ENCODE results near the gene SLC29A1. TPM values are rescaled to one million over a fixed set of nuclear protein-coding genes. Genes with fewer than 3 reads are reported as not detected.

SLC29A1 gene
- total and polyA plus RNA-seq, 9 of the 15 experiments (the other 6 are each of a cell fraction or from before 2014, with no cell fraction given): 18.9 to 170 (median 57.7) TPM

DNA sequence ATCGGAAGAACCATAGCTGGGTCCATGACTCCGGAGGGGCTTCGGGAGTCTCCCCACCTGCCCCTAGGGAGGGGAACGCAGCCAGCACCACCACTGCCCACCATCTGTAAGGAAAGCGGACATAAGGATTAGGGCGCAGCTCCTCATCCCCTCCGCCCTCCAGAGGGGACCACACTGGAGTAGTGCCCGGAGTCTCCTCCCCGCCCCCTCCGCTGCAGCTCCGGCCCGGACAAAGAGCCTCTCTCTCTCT is 33.3 kb downstream of the SLC29A1 start (continued):
- no peak for TF ChIP-seq NUFIP1 (IDR thresholded peaks at IDR 0.05; ENCODE audit: partially characterized antibody)
- TF ChIP-seq, protein P1, sequence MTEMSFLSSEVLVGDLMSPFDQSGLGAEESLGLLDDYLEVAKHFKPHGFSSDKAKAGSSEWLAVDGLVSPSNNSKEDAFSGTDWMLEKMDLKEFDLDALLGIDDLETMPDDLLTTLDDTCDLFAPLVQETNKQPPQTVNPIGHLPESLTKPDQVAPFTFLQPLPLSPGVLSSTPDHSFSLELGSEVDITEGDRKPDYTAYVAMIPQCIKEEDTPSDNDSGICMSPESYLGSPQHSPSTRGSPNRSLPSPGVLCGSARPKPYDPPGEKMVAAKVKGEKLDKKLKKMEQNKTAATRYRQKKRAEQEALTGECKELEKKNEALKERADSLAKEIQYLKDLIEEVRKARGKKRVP (CRISPR knock-in tag; IDR thresholded peaks at IDR 0.05): no peak
- TF ChIP-seq NFRKB (IDR thresholded peaks at IDR 0.05; ENCODE audit: low read depth): no peak
- TF ChIP-seq, protein P2, sequence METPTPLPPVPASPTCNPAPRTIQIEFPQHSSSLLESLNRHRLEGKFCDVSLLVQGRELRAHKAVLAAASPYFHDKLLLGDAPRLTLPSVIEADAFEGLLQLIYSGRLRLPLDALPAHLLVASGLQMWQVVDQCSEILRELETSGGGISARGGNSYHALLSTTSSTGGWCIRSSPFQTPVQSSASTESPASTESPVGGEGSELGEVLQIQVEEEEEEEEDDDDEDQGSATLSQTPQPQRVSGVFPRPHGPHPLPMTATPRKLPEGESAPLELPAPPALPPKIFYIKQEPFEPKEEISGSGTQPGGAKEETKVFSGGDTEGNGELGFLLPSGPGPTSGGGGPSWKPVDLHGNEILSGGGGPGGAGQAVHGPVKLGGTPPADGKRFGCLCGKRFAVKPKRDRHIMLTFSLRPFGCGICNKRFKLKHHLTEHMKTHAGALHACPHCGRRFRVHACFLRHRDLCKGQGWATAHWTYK (CRISPR knock-in tag; IDR thresholded peaks at IDR 0.05): no peak
- TF ChIP-seq, protein P3, sequence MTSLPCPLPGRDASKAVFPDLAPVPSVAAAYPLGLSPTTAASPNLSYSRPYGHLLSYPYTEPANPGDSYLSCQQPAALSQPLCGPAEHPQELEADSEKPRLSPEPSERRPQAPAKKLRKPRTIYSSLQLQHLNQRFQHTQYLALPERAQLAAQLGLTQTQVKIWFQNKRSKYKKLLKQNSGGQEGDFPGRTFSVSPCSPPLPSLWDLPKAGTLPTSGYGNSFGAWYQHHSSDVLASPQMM (CRISPR knock-in tag; IDR thresholded peaks at IDR 0.05): no peak
- no peak for TF ChIP-seq ZKSCAN8 (CRISPR knock-in tag; IDR thresholded peaks at IDR 0.05)
- no peak for TF ChIP-seq NFXL1 (CRISPR knock-in tag; IDR thresholded peaks at IDR 0.05)
- no peak for TF ChIP-seq NCOA1 (IDR thresholded peaks at IDR 0.05; ENCODE audit: low read depth)
- TF ChIP-seq KDM1A (IDR thresholded peaks at IDR 0.05): no peak
- no peak for TF ChIP-seq TAF15 (IDR thresholded peaks at IDR 0.05; ENCODE audit: low read depth, low read length)
- peak; percentile 49; the same call in 1 of the 2 replicates for TF ChIP-seq SP1 (CRISPR knock-in tag; IDR thresholded peaks at IDR 0.05)
- TF ChIP-seq C11orf30 (IDR thresholded peaks at IDR 0.05; ENCODE audit: low read depth): no peak
- TF ChIP-seq CREM (IDR thresholded peaks at IDR 0.05; ENCODE audit: low read depth): no peak
- TF ChIP-seq, protein P4, sequence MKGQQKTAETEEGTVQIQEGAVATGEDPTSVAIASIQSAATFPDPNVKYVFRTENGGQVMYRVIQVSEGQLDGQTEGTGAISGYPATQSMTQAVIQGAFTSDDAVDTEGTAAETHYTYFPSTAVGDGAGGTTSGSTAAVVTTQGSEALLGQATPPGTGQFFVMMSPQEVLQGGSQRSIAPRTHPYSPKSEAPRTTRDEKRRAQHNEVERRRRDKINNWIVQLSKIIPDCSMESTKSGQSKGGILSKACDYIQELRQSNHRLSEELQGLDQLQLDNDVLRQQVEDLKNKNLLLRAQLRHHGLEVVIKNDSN (CRISPR knock-in tag; IDR thresholded peaks at IDR 0.05): no peak
- no peak for TF ChIP-seq ZNF134 (CRISPR knock-in tag; conservative IDR thresholded peaks at IDR 0.05)
- no peak for TF ChIP-seq ARHGAP35 (IDR thresholded peaks at IDR 0.05; ENCODE audit: partially characterized antibody)
- no peak for TF ChIP-seq GATAD2B (IDR thresholded peaks at IDR 0.05; ENCODE audit: borderline replicate concordance)
- no peak for TF ChIP-seq PHF8 (IDR thresholded peaks at IDR 0.05; ENCODE audit: borderline replicate concordance, low read length)
- TF ChIP-seq, protein P5, sequence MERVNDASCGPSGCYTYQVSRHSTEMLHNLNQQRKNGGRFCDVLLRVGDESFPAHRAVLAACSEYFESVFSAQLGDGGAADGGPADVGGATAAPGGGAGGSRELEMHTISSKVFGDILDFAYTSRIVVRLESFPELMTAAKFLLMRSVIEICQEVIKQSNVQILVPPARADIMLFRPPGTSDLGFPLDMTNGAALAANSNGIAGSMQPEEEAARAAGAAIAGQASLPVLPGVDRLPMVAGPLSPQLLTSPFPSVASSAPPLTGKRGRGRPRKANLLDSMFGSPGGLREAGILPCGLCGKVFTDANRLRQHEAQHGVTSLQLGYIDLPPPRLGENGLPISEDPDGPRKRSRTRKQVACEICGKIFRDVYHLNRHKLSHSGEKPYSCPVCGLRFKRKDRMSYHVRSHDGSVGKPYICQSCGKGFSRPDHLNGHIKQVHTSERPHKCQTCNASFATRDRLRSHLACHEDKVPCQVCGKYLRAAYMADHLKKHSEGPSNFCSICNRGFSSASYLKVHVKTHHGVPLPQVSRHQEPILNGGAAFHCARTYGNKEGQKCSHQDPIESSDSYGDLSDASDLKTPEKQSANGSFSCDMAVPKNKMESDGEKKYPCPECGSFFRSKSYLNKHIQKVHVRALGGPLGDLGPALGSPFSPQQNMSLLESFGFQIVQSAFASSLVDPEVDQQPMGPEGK (CRISPR knock-in tag; IDR thresholded peaks at IDR 0.05; ENCODE audit: borderline replicate concordance): no peak
- TF ChIP-seq, protein P6, sequence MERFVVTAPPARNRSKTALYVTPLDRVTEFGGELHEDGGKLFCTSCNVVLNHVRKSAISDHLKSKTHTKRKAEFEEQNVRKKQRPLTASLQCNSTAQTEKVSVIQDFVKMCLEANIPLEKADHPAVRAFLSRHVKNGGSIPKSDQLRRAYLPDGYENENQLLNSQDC (CRISPR knock-in tag; IDR thresholded peaks at IDR 0.05): no peak
- TF ChIP-seq KDM5B (IDR thresholded peaks at IDR 0.05; ENCODE audit: insufficient replicate concordance, low read depth, low read length): no peak
- no peak for TF ChIP-seq GTF2F1 (IDR thresholded peaks at IDR 0.05; ENCODE audit: low read depth, low read length)
- TF ChIP-seq, protein P7, sequence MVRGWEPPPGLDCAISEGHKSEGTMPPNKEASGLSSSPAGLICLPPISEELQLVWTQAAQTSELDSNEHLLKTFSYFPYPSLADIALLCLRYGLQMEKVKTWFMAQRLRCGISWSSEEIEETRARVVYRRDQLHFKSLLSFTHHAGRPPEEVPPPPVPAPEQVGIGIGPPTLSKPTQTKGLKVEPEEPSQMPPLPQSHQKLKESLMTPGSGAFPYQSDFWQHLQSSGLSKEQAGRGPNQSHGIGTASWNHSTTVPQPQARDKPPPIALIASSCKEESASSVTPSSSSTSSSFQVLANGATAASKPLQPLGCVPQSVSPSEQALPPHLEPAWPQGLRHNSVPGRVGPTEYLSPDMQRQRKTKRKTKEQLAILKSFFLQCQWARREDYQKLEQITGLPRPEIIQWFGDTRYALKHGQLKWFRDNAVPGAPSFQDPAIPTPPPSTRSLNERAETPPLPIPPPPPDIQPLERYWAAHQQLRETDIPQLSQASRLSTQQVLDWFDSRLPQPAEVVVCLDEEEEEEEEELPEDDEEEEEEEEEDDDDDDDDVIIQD (CRISPR knock-in tag; IDR thresholded peaks at IDR 0.05): no peak
